CD4-positive, alpha-beta T cell treated with Interleukin-15 for 1 hour (primary cell): ENCODE data around the gene THRB.
A peak's percentile ranks its signal among the peaks of the same experiment; 100 is the strongest.

ENCODE experiments used
- DNase-seq: peaks from one replicate; pipeline ENCODE4 v3.0.0-alpha.2; 2020

Gene THRB

GRCh38 chr3:24494618-24495325 is at the start of gene THRB:
Gene THRB, minus strand, starts transcription at chr3:24494850.
- DNase-seq: peak; percentile 17

- DNase-seq: no peak
Measured at GRCh38 chr3:24541935-24542334, 47.3 kb upstream of the THRB start.

- no peak for DNase-seq
Measured at GRCh38 chr3:24540821-24541220, 46.2 kb upstream of the THRB start.

GRCh38 chr3:24539699-24540098 is 45.0 kb upstream of the THRB start:
- DNase-seq: no peak

GRCh38 chr3:24538891-24539290 is 44.2 kb upstream of the THRB start:
- no peak for DNase-seq

- no peak for DNase-seq
Measured at GRCh38 chr3:24533561-24534193, 39.0 kb upstream of the THRB start.

GRCh38 chr3:24530471-24530870 is 35.8 kb upstream of the THRB start:
- no peak for DNase-seq

- DNase-seq: no peak
Measured at GRCh38 chr3:24529210-24529609, 34.6 kb upstream of the THRB start.

- DNase-seq: no peak
Measured at GRCh38 chr3:24526640-24527212, 32.1 kb upstream of the THRB start.

GRCh38 chr3:24525557-24525956 is 30.9 kb upstream of the THRB start:
- DNase-seq: no peak

- no peak for DNase-seq
Measured at GRCh38 chr3:24525022-24525421, 30.4 kb upstream of the THRB start.

- DNase-seq: no peak
Measured at GRCh38 chr3:24523988-24524727, 29.5 kb upstream of the THRB start.

- DNase-seq: no peak
Measured at GRCh38 chr3:24523215-24523614, 28.6 kb upstream of the THRB start.

- DNase-seq: no peak
Measured at GRCh38 chr3:24522146-24522579, 27.5 kb upstream of the THRB start.

GRCh38 chr3:24521420-24522145 is 26.9 kb upstream of the THRB start:
- DNase-seq: peak; percentile 23

GRCh38 chr3:24520976-24521419 is 26.3 kb upstream of the THRB start:
- DNase-seq: no peak

- DNase-seq: no peak
Measured at GRCh38 chr3:24520101-24520495, 25.4 kb upstream of the THRB start.

GRCh38 chr3:24519368-24520100 is 24.9 kb upstream of the THRB start:
- no peak for DNase-seq

- DNase-seq: no peak
Measured at GRCh38 chr3:24518990-24519367, 24.3 kb upstream of the THRB start.

GRCh38 chr3:24514119-24514518 is 19.5 kb upstream of the THRB start:
- DNase-seq: no peak

- DNase-seq: no peak
Measured at GRCh38 chr3:24513463-24513862, 18.8 kb upstream of the THRB start.

- no peak for DNase-seq
Measured at GRCh38 chr3:24512564-24513197, 18.0 kb upstream of the THRB start.
